ENCODE data around the gene CLPX. TPM values are rescaled to one million over a fixed set of nuclear protein-coding genes. Genes with fewer than 3 reads are reported as not detected.
"Not testable (repeated sequence)": the region's sequence is repeated elsewhere in the genome, so short reads cannot be mapped to it uniquely, and the experiment has no call there.

CLPX gene
- total and polyA plus RNA-seq, 2 donors (not counting 1 experiment from before 2014, with no cell fraction given): 16.6 to 54.5 TPM

DNA sequence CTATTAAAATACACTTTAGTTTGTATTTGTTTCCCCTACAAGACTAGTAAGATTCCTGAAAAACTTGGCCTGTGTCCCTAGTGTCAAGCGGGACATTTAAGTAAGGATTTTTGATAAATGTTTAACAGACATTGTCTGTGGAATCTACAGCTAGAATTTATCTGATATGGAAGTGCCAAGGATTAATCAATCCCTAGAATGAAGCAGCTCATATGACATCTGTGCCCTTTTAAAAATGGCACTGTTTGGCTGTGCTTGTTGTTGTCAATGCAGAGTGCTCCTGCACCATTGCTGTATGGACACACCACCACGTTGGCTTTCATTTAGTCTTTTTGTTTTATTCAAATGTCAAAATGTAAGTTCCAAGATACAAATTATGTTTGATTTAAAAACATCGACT, 37.2 kb downstream of the CLPX start:
- ATAC-seq (ENCODE audit: low read depth) (no peak), DNase-seq (no peak)
- Mint-ChIP-seq H3K4me1 (no peaks in the 10 kb centered on the region), H3K27ac (no peak overlapping the region), H3K9me3 (ENCODE audit: insufficient read depth) (no peaks in the 10 kb centered on the region), H3K4me3 (no peak overlapping the region), H3K27me3 (no peaks in the 10 kb centered on the region)
- Histone ChIP-seq H3K9ac (ENCODE audit: low read length) (no peak overlapping the region), H3K4me3 (ENCODE audit: control extremely low read depth in 1 of 5, extremely low read depth in 1 of 5, insufficient read depth in 1 of 5, low read depth in 2 of 5, low read length in 4 of 5) (no peak overlapping the region), H3K27ac (ENCODE audit: low read length in 2 of 2) (no peak overlapping the region), H3K4me1 (ENCODE audit: control insufficient read depth in 2 of 2, insufficient read depth in 2 of 2, low read length in 2 of 2) (no peaks in the 10 kb centered on the region), H3K27me3 (replicated peaks in 1 of 4; ENCODE audit: control extremely low read depth in 1 of 4, control insufficient read depth in 3 of 4, insufficient read depth in 4 of 4, low read length in 3 of 4) (no peaks in the 10 kb centered on the region), H3K79me2 (ENCODE audit: control insufficient read depth, insufficient read depth, low read length) (no peaks in the 10 kb centered on the region), H3K4me2 (replicated peaks; ENCODE audit: low read depth, low read length, poor library complexity, severe bottlenecking) (no peak overlapping the region), H4K20me1 (ENCODE audit: control insufficient read depth, insufficient read depth, low read length, poor library complexity, severe bottlenecking) (no peaks in the 10 kb centered on the region), H3K9me3 (ENCODE audit: control extremely low read depth in 1 of 3, control insufficient read depth in 2 of 3, insufficient read depth in 1 of 3, low read length in 2 of 3) (no peaks in the 10 kb centered on the region), H3K36me3 (replicated peaks in 1 of 2; ENCODE audit: control extremely low read depth in 1 of 2, control insufficient read depth in 1 of 2, extremely low read depth in 1 of 2, insufficient read depth in 2 of 2, low read length in 1 of 2) (peaks cover 2 to 26% of the 10 kb centered on the region in 2 experiments), H2AFZ (ENCODE audit: insufficient read depth, low read depth, low read length, poor library complexity, severe bottlenecking) (no peak overlapping the region)
- no CpG with 5 or more reads among the region's 3 CpGs for WGBS (ENCODE audit: insufficient coverage)
- intact Hi-C loops (cut with micrococcal nuclease): no loop called here
- ChIA-PET CTCF (no interaction called here), POLR2A (no interaction called here)
- TF ChIP-seq, protein P1, sequence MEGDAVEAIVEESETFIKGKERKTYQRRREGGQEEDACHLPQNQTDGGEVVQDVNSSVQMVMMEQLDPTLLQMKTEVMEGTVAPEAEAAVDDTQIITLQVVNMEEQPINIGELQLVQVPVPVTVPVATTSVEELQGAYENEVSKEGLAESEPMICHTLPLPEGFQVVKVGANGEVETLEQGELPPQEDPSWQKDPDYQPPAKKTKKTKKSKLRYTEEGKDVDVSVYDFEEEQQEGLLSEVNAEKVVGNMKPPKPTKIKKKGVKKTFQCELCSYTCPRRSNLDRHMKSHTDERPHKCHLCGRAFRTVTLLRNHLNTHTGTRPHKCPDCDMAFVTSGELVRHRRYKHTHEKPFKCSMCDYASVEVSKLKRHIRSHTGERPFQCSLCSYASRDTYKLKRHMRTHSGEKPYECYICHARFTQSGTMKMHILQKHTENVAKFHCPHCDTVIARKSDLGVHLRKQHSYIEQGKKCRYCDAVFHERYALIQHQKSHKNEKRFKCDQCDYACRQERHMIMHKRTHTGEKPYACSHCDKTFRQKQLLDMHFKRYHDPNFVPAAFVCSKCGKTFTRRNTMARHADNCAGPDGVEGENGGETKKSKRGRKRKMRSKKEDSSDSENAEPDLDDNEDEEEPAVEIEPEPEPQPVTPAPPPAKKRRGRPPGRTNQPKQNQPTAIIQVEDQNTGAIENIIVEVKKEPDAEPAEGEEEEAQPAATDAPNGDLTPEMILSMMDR (IDR thresholded peaks at IDR 0.05): no peak
- TF ChIP-seq EZH2 (IDR thresholded peaks at IDR 0.05; ENCODE audit: borderline replicate concordance, insufficient read depth, low read depth, low read length, poor library complexity, severe bottlenecking): no peak

DNA sequence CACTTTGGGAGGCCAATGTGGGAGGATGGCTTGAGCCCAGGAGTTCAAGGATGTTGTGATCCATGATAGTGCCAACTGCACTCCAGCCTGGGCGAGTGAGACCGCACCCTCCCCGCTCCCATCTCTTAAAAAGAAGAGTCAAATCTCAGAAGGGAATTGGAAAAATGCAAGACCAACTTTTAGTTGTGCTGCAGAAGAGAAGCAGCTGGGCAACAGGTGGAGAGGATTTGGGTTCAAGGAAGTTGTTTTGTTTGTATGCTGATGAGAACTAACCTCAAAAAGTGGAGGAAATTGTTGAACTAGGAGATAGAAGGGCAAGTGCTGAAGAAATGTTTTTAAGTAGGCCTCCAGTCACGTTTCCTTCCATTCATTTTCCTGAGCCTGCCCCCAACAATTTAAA, 38.7 kb downstream of the CLPX start:
- ATAC-seq (ENCODE audit: low read depth) (no peak), DNase-seq (no peak)
- TF ChIP-seq EZH2 (IDR thresholded peaks at IDR 0.05; ENCODE audit: borderline replicate concordance, insufficient read depth, low read depth, low read length, poor library complexity, severe bottlenecking): no peak
- TF ChIP-seq, protein P1 (IDR thresholded peaks at IDR 0.05): no peak
- ChIA-PET CTCF (no interaction called here), POLR2A (no interaction called here)
- Mint-ChIP-seq H3K27me3 (no peaks in the 10 kb centered on the region), H3K4me3 (no peak overlapping the region), H3K27ac (no peak overlapping the region), H3K9me3 (ENCODE audit: insufficient read depth) (no peaks in the 10 kb centered on the region), H3K4me1 (no peaks in the 10 kb centered on the region)
- Histone ChIP-seq H3K36me3 (replicated peaks in 1 of 2; ENCODE audit: control extremely low read depth in 1 of 2, control insufficient read depth in 1 of 2, extremely low read depth in 1 of 2, insufficient read depth in 2 of 2, low read length in 1 of 2) (peaks cover 2 to 19% of the 10 kb centered on the region in 2 experiments), H3K9me3 (ENCODE audit: control extremely low read depth in 1 of 3, control insufficient read depth in 2 of 3, insufficient read depth in 1 of 3, low read length in 2 of 3) (no peaks in the 10 kb centered on the region), H3K79me2 (ENCODE audit: control insufficient read depth, insufficient read depth, low read length) (no peaks in the 10 kb centered on the region), H3K27ac (ENCODE audit: low read length in 2 of 2) (no peak overlapping the region), H4K20me1 (ENCODE audit: control insufficient read depth, insufficient read depth, low read length, poor library complexity, severe bottlenecking) (no peaks in the 10 kb centered on the region), H3K27me3 (replicated peaks in 1 of 4; ENCODE audit: control extremely low read depth in 1 of 4, control insufficient read depth in 3 of 4, insufficient read depth in 4 of 4, low read length in 3 of 4) (no peaks in the 10 kb centered on the region), H3K9ac (ENCODE audit: low read length) (no peak overlapping the region), H3K4me2 (replicated peaks; ENCODE audit: low read depth, low read length, poor library complexity, severe bottlenecking) (no peak overlapping the region), H2AFZ (ENCODE audit: insufficient read depth, low read depth, low read length, poor library complexity, severe bottlenecking) (no peak overlapping the region), H3K4me1 (ENCODE audit: control insufficient read depth in 2 of 2, insufficient read depth in 2 of 2, low read length in 2 of 2) (no peaks in the 10 kb centered on the region), H3K4me3 (ENCODE audit: control extremely low read depth in 1 of 5, extremely low read depth in 1 of 5, insufficient read depth in 1 of 5, low read depth in 2 of 5, low read length in 4 of 5) (no peak overlapping the region)
- WGBS (ENCODE audit: insufficient coverage): 89% methylated on average over 1 of the region's 4 CpGs
- intact Hi-C loops (cut with micrococcal nuclease): no loop called here

DNA sequence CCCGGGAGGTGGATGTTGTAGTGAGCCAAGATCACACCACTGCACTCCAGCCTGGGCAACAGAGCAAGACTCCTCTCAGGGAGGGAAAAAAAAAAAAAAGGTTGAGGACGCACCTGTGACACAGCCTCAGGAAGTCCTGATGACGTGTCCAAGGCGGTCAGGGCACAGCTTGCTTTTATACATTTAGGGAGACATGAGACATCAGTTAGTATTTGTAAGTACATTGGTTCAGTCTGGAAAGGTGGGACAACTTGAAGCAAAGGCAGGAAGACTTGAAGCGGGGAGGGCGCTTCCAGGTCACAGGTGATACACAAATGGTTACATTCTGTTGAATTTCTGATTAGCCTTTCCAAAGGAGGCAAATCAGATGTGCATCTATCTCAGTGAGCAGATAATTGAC, 46.5 kb downstream of the CLPX start:
- intact Hi-C loops (cut with micrococcal nuclease): not testable (repeated sequence)

More for the DNA sequence above, 46.5 kb downstream of the CLPX start:
- H4K20me1 ChIP-seq (ENCODE audit: control insufficient read depth, insufficient read depth, low read length, poor library complexity, severe bottlenecking); H3K9me3 ChIP-seq (ENCODE audit: control extremely low read depth in 1 of 3, control insufficient read depth in 2 of 3, insufficient read depth in 1 of 3, low read length in 2 of 3); CTCF ChIA-PET; H3K79me2 ChIP-seq (ENCODE audit: control insufficient read depth, insufficient read depth, low read length); DNase-seq; H3K9ac ChIP-seq (ENCODE audit: low read length); H3K4me3 ChIP-seq (ENCODE audit: control extremely low read depth in 1 of 5, extremely low read depth in 1 of 5, insufficient read depth in 1 of 5, low read depth in 2 of 5, low read length in 4 of 5); H3K27ac Mint-ChIP-seq; H2AFZ ChIP-seq (ENCODE audit: insufficient read depth, low read depth, low read length, poor library complexity, severe bottlenecking); H3K9me3 Mint-ChIP-seq (ENCODE audit: insufficient read depth); H3K27ac ChIP-seq (ENCODE audit: low read length in 2 of 2); H3K27me3 Mint-ChIP-seq; POLR2A ChIA-PET; H3K36me3 ChIP-seq (replicated peaks in 1 of 2; ENCODE audit: control extremely low read depth in 1 of 2, control insufficient read depth in 1 of 2, extremely low read depth in 1 of 2, insufficient read depth in 2 of 2, low read length in 1 of 2); H3K4me1 ChIP-seq (ENCODE audit: control insufficient read depth in 2 of 2, insufficient read depth in 2 of 2, low read length in 2 of 2); H3K4me2 ChIP-seq (replicated peaks; ENCODE audit: low read depth, low read length, poor library complexity, severe bottlenecking); H3K27me3 ChIP-seq (replicated peaks in 1 of 4; ENCODE audit: control extremely low read depth in 1 of 4, control insufficient read depth in 3 of 4, insufficient read depth in 4 of 4, low read length in 3 of 4); H3K4me3 Mint-ChIP-seq; H3K4me1 Mint-ChIP-seq; ATAC-seq (ENCODE audit: low read depth): not testable (repeated sequence)
- WGBS (ENCODE audit: insufficient coverage): 92% methylated on average over 5 of the region's 6 CpGs
